ENCODE data around the gene GPR6. TPM values are rescaled to one million over a fixed set of nuclear protein-coding genes. Genes with fewer than 3 reads are reported as not detected.

GPR6 gene
- total RNA-seq, 1 donor: not detected

GRCh38 chr6:110017306-110017705 is 39.2 kb downstream of the GPR6 start:
- no peak for DNase-seq (ENCODE audit: low read depth)
- TF ChIP-seq CTCF (IDR thresholded peaks at IDR 0.05; ENCODE audit: insufficient read depth, low read length): no peak
- H3K4me3 ChIP-seq (ENCODE audit: low read depth, low read length): no peak overlapping the region

DNA sequence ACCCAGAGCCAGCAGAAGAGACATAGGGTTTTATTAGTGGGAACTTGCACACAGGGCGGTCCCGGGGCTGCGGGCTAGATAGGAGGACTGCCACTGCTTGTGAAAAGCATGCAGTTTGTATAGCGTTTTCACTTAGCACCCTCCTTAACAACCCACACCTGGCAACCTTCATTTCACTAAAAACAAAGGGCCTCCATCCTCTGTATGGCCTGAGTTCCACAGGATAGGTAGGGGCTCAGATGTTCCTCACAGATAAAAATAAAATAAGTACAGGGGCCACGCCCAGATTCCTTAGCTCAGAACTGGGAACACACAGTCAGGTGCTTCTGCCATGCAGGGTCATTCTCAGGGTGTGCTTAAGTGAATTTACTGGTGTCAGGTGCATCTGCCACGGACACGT is 39.8 kb downstream of the GPR6 start:
- H3K4me3 ChIP-seq (ENCODE audit: low read depth, low read length): no peak overlapping the region
- TF ChIP-seq CTCF (IDR thresholded peaks at IDR 0.05; ENCODE audit: insufficient read depth, low read length): no peak
- no peak for DNase-seq (ENCODE audit: low read depth)

DNA sequence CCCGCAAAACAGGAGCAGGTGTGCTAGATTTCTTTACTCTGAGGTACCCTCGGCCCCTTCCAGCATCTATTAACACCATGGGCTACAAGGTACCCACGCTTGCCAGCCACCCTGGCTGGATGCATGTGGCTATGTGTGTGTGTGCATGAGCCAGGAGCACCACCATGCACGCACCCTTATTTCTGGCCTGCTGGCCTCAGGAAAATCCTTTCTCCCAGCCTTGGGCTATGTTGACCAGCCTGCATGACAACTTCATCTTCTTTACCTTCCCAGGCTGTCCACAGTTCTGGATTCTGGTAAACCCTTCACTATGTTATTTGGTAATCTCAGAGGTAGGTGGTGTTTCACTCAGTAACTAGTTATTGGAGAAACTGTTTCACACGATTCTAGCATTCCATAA is 40.4 kb downstream of the GPR6 start:
- no peak for DNase-seq (ENCODE audit: low read depth)

GRCh38 chr6:110020888-110021287 is 42.8 kb downstream of the GPR6 start:
- DNase-seq (ENCODE audit: low read depth): no peak
- H3K4me3 ChIP-seq (ENCODE audit: low read depth, low read length): no peak overlapping the region

More for the DNA sequence above, 40.4 kb downstream of the GPR6 start:
- no peak overlapping the region for H3K4me3 ChIP-seq (ENCODE audit: low read depth, low read length)
- TF ChIP-seq CTCF (IDR thresholded peaks at IDR 0.05; ENCODE audit: insufficient read depth, low read length): no peak

DNA sequence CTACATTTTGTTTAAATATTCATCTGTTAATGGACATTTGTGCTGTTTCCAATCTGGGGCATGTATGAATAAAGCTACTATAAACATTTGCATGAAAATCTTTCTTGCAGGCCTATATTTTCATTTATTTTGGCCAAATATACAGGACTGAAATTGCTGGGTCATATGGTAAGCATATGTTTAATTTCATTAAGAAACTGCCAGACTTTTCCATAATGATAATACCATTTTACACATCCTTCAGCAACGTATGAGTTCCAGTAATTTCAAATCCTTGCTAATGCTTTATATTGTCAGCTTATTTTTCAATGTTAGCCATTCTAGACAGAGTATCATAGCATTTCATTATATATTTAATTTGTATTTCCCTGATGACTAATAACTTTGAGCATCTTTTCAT is 51.0 kb downstream of the GPR6 start:
- no peak for DNase-seq (ENCODE audit: low read depth)
- no peak for TF ChIP-seq CTCF (IDR thresholded peaks at IDR 0.05; ENCODE audit: insufficient read depth, low read length)
- no peak overlapping the region for H3K4me3 ChIP-seq (ENCODE audit: low read depth, low read length)

More at GRCh38 chr6:110020888-110021287, 42.8 kb downstream of the GPR6 start:
- no peak for TF ChIP-seq CTCF (IDR thresholded peaks at IDR 0.05; ENCODE audit: insufficient read depth, low read length)

Other genes starting within 250 kb of the GPR6 start
- 11.7 and 20.1 TPM in 2 replicates for gene WASF1, start 201.4 kb downstream of the GPR6 start, total RNA-seq (ENCODE audit: low replicate concordance)
- 21.8 and 32.3 TPM in 2 replicates for gene CDC40, start 202.1 kb downstream of the GPR6 start, total RNA-seq (ENCODE audit: low replicate concordance)

Measured in fibroblast of the aortic adventitia (primary cell).